VCaP (cell line): ENCODE measurements around the gene S100A9.

Experiments
- H3K27ac ChIP-seq: fragments of 450-650 bp; 2 replicates; pipeline ENCODE4 v1.5.1; 2017
- TF ChIP-seq, protein P1 (sequence below): fragments of 450-650 bp; conservative IDR thresholded peaks from 2 replicates; pipeline ENCODE4 v1.5.1; 2017; ENCODE audit warnings: mild to moderate bottlenecking, moderate library complexity

The S100A9 gene

DNA sequence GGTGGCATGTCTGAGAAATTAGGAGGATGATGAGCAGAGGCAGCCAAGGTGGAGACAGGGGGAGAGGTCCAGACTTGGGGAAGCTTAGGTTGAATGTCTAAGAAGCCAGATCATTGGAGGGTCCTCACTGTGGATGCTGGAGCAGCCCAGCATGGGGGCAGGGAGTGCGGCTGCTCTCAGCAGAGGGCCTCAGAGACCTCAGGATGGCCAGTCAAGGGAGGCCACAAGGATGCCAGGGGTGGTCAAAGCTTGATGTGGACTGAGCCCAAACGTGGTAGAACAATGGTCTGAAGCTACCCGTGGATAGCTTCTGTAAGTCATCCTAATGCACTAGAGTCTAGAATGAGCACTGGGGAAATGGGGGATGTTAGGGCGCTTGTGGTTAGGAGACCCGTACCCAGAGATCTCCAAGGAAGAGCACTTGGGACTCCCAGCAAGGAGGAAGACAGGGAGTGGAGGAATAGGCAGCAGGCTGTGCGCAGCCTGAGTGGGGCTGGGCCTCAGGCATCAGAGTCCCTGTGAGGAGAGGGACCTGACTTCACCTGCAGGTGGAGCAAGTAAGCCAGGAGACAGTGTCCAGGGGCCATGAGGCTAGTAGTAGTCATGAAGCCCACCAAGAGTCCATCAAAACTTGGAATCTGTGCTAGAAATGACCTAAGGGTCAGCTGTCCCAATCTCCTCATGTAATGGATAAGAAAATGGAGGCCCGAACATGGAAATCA is 4.3 kb upstream of the S100A9 start:
- H3K27ac ChIP-seq, result no peak overlapping the region
- TF ChIP-seq, protein P1, sequence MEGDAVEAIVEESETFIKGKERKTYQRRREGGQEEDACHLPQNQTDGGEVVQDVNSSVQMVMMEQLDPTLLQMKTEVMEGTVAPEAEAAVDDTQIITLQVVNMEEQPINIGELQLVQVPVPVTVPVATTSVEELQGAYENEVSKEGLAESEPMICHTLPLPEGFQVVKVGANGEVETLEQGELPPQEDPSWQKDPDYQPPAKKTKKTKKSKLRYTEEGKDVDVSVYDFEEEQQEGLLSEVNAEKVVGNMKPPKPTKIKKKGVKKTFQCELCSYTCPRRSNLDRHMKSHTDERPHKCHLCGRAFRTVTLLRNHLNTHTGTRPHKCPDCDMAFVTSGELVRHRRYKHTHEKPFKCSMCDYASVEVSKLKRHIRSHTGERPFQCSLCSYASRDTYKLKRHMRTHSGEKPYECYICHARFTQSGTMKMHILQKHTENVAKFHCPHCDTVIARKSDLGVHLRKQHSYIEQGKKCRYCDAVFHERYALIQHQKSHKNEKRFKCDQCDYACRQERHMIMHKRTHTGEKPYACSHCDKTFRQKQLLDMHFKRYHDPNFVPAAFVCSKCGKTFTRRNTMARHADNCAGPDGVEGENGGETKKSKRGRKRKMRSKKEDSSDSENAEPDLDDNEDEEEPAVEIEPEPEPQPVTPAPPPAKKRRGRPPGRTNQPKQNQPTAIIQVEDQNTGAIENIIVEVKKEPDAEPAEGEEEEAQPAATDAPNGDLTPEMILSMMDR, result peak; percentile 83

- no peak overlapping the region for H3K27ac ChIP-seq
- TF ChIP-seq, protein P1, result no peak; the same call in 1 of the 2 replicates
Measured at GRCh38 chr1:153354515-153355193, 3.0 kb upstream of the S100A9 start.

GRCh38 chr1:153355445-153356071 is 2.1 kb upstream of the S100A9 start:
- H3K27ac ChIP-seq, result no peak overlapping the region
- TF ChIP-seq, protein P1, result peak; percentile 92

DNA sequence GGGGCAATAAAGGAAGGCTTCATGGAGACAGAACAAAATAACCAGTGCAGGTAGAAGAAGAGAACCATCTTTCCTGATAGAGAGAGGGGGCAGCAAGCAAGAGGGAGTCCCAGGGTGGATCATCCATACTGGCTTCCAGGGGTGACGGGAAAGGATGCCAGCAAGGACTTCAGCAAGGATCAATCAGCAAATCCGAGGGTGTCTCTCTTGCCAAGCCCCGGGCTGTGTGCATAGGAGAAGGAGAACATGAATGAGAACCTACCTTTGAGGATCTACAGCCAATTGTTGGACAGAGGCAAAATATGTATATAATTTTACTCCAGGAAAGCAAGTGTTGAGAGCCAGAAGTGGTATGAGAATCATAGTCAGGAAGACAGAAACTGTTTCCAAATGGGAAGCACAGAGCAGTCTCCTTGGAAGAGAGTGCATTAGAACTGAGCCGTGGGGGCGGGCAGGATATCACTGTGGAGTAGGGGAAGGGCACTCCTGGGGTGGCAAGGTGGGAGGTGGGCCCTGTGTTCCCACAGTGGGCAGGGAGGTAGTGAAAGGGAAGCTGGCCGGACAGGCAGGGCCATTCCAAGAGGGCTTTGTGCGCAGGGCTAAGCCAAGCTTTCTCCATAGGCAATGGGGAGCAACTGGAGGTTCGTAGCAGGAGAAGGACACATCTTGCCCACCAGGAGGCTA is 1.1 kb upstream of the S100A9 start:
- TF ChIP-seq, protein P1, result no peak
- peak overlapping the region; percentile 22; the same call in 1 of the 2 replicates for H3K27ac ChIP-seq

GRCh38 chr1:153357076-153357852 is 390 bp upstream of the S100A9 start:
- peak overlapping the region; percentile 22; the same call in 1 of the 2 replicates for H3K27ac ChIP-seq

GRCh38 chr1:153358691-153358975 is 979 bp downstream of the S100A9 start:
- TF ChIP-seq, protein P1, result no peak
- H3K27ac ChIP-seq, result no peak overlapping the region

More at GRCh38 chr1:153357076-153357852, 390 bp upstream of the S100A9 start:
- TF ChIP-seq, protein P1, result no peak
